ENCODE measurements around the gene RBM44.

DNA sequence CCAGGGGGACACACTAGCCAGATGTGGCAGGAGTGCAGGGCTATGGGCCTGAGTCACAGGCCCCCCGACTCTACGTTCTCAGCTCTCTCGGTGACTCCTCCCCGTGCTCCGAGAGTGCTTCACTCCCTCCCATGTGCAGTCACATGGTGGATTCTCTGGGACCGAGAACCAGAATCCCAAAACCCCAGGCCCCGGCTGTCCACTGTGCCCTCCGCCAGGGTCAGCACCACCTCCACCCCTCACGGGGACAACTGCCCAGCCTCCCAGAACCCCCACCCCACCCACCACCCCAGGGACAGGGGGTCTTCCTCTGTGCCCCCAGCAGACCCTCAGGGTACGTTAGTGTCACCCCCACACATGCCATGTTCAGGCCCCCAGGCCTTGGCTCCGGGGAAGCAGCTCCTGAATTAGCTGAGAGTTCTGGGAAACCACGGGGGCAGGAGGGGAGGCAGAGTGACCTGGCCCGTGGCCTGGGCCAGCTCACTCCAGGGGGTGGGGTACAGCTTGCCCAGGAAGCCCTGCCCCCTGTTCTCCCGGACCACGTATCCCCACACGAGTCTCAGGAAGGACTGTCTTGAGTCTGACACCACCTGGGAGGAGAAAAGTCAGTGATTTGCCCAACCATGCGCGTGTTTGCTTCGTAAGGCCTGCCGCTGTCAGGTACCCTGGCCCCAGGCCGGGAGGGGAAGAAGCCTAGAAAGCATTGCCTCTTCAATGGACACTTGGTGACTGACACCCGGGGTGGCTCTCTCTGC is 65.3 kb downstream of the RBM44 start:
- TF ChIP-seq, protein P1, sequence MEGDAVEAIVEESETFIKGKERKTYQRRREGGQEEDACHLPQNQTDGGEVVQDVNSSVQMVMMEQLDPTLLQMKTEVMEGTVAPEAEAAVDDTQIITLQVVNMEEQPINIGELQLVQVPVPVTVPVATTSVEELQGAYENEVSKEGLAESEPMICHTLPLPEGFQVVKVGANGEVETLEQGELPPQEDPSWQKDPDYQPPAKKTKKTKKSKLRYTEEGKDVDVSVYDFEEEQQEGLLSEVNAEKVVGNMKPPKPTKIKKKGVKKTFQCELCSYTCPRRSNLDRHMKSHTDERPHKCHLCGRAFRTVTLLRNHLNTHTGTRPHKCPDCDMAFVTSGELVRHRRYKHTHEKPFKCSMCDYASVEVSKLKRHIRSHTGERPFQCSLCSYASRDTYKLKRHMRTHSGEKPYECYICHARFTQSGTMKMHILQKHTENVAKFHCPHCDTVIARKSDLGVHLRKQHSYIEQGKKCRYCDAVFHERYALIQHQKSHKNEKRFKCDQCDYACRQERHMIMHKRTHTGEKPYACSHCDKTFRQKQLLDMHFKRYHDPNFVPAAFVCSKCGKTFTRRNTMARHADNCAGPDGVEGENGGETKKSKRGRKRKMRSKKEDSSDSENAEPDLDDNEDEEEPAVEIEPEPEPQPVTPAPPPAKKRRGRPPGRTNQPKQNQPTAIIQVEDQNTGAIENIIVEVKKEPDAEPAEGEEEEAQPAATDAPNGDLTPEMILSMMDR (conservative IDR thresholded peaks at IDR 0.05; ENCODE audit: low read depth, low read length): no peak
- TF ChIP-seq EZH2 (IDR thresholded peaks at IDR 0.05; ENCODE audit: borderline replicate concordance, low read depth, low read length, poor library complexity, severe bottlenecking): no peak
